ENCODE measurements around the gene RTEL1.

RTEL1 gene

GRCh38 chr20:63672666-63673065, 14.6 kb downstream of the RTEL1 start:
- DNase-seq: no peak

GRCh38 chr20:63673951-63674350, 15.8 kb downstream of the RTEL1 start:
- DNase-seq: no peak

- no peak for DNase-seq
These were observed 17.7 kb downstream of the RTEL1 start for GRCh38 chr20:63675681-63676368.

GRCh38 chr20:63678071-63678470, 20.0 kb downstream of the RTEL1 start:
- DNase-seq: no peak

- DNase-seq: no peak
These were observed 20.8 kb downstream of the RTEL1 start for GRCh38 chr20:63678667-63679465.

- no peak for DNase-seq
These were observed 21.7 kb downstream of the RTEL1 start for GRCh38 chr20:63679799-63680305.

DNA sequence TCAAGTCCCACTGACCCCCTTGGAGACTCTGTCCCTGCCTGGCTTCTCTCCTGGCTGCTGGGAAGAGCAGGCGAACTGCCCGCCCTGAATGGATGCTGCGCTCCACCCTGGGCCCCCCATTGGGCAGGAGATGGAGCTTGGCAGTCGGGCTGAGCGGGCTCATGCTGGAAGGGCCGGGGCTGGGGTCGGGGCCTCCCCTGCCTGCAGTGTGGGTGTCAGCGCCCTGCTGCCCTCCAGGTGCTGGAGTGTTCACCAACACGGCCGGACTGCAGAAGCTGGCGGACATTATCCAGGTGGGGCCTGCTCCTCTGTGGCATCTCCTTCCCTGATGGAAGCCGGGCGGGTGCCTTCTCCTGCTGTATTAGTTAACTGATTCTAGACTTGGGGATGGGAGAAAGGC, 22.3 kb downstream of the RTEL1 start:
- DNase-seq: no peak

GRCh38 chr20:63680857-63681608, 22.9 kb downstream of the RTEL1 start:
- no peak for DNase-seq

DNA sequence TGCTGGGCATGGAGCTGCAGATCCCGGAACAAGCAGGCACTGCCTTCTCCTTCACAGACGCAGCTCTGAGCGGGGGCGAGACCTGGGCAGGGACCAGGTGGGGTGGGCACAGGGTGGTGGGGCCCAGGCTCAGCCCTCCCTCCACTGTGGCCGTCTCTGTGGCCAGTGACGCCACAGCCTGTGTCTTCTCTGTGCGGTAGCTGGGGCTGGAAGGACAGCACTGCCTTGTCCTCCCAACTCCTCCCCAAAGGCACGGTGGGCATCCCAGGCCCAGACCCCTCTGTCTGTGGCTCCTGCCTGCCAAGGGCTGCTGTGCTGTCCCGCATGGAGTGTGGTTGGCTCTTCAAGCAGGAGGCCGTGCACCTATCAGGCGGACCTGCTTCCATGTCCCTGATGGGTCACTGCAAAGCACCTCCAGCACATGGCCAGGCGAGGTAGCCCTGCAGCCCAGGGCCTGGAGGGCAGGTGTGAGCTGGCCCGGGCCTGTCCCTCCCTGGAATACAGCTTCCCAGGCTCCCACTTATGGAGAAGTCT, 23.6 kb downstream of the RTEL1 start:
- no peak for DNase-seq

DNA sequence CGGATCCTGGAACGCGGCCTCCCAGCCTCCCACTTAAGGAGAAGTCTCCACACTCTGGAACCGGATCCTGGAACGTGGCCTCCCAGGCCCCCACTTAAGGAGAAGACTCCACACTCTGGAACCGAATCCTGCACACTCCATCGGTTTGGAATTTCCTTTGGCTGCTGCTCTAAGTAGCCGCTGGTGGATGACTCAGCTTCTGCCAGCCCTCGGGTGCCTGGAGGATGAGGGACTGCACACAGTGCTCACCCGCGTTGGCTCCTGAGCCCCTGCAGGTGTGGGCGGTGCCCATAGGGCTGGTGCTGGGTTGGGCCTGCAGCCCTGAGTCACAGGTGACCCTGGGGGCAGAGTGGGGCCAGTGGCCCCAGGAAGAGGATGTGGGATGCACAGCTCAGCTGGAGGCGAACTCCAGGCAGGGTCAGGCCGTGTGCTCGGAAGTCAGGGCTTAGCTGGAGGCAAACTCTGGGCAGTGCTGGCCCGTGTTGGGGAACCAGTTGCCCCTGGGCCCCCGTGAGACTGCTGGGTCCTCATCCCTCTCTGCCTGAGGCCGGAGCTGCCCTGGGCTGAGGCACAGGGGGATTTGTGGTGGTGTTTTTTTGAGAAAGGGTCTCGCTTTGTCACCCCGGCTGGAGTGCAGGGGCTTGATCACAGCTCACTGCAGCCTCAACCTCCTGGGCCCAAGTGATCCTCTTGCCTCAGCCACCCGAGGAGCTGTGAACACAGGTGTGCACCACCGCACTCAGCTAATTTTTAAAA, 24.4 kb downstream of the RTEL1 start:
- no peak for DNase-seq

- DNase-seq: no peak
These were observed 27.3 kb downstream of the RTEL1 start for GRCh38 chr20:63685269-63686026.

DNA sequence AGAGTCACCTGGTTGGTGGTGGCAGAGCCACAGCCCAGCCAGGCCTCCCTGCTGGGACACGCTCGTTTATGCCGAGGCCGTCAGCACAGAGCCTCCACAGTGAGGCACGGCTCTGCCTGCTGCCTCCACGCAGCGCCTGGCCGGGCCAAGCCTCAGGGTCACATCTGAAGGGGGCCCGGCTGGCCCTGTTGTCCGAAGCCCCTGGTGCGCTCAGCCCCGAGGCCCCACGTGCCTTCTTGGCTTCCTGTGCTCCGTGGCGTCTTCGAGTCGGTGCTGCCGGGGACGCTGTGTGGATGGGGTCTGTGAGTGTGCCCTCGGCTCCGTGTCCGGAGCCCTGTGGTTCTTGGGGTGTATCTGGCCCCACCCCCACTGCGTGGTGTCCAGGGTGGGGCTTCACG, 28.0 kb downstream of the RTEL1 start:
- DNase-seq: no peak

- peak; percentile 60 to 66 for DNase-seq
These were observed 28.6 kb downstream of the RTEL1 start for GRCh38 chr20:63686492-63687321.

- DNase-seq: no peak
These were observed 29.5 kb downstream of the RTEL1 start for GRCh38 chr20:63687419-63688178.

- DNase-seq: no peak
These were observed 30.3 kb downstream of the RTEL1 start for GRCh38 chr20:63688228-63689045.

- no peak for DNase-seq
These were observed 31.2 kb downstream of the RTEL1 start for GRCh38 chr20:63689046-63690002.

DNA sequence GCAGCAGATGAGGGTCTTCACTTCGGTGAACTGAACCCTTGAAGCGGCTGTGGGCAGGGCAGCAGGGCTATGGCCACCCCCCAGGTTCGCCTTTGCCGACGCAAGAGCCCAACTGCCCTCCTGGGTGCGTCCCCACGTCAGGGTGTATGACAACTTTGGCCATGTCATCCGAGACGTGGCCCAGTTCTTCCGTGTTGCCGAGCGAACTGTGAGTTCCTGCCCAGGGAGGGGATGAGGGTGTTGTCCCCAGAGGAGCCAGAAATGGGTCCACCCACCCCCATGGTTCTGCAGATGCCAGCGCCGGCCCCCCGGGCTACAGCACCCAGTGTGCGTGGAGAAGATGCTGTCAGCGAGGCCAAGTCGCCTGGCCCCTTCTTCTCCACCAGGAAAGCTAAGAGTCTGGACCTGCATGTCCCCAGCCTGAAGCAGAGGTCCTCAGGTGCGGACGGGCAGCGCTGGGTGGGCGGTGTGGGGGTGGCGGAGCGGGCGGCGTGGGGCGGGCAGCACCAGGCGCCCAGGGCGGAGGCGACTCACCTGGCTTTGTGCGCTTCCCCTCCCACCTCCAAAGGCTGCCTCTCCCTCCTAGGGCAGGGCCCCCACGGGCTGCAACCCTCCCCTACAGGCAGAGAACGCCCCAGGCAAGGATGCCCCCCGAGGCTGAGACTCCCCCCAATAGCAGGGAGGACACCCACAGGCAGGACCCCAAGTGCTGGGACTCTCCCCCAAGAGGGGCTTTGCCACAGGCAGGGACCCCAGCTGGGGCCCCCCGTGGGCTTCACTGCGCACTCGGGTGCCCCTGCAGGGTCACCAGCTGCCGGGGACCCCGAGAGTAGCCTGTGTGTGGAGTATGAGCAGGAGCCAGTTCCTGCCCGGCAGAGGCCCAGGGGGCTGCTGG, 32.1 kb downstream of the RTEL1 start:
- DNase-seq: no peak
